Urothelium cell line (cell line): ENCODE measurements around the gene CD164L2.

Experiments used
- DNase-seq: peaks from one replicate; pipeline ENCODE4 v3.0.0; 2011; ENCODE audit warnings: low spot score, mixed read lengths
- FAIRE-seq: peaks from 2 replicates; lab custom pipeline; 2011; peaks lifted over from hg19 to GRCh38; lab: Jason Lieb, UNC

The CD164L2 gene

DNA sequence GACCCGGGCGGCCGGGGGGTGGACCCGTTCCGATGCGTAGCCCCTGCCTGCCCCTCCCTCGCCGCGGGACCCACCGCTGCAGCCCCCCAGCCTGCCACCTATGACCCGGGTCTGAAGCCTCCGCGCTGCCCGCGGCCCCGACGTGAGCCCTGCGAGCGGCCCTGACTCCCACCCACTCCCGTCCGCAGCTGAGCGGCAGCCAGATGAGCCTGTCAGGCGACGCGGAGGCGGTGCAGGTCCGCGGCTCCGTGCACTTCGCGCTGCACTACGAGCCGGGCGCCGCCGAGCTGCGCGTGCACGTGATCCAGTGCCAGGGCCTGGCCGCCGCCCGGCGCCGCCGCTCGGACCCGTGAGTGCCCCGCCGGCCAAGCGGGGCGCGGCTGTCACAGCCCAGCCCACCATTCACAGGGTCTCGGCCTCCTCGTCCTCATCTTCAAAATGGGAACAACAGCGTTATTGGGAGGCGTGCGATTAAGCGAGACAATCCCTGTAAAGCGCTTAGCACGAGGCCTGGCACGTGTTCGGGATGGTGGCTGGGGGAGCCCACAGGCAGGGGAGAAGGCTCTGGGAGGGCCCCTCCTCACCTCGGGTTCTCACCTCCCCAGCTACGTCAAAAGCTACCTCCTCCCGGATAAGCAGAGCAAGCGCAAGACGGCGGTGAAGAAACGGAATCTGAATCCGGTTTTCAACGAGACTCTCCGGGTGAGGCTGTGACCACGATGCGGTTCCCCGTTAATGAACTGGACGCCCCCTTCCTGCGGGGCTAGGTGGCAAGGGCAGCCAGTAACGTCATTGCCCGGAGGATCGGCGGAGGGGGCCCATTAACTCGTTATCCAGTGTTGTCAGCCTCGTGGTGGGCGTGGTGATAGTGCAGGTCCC, 33.1 kb downstream of the CD164L2 start:
- DNase-seq (no peak), FAIRE-seq (no peak)

- DNase-seq (no peak), FAIRE-seq (no peak)
Observed at GRCh38 chr1:27348861-27349783, 34.0 kb downstream of the CD164L2 start.

GRCh38 chr1:27346991-27347624, 36.0 kb downstream of the CD164L2 start:
- DNase-seq (peak; percentile 54), FAIRE-seq (peak; percentile 53)

DNA sequence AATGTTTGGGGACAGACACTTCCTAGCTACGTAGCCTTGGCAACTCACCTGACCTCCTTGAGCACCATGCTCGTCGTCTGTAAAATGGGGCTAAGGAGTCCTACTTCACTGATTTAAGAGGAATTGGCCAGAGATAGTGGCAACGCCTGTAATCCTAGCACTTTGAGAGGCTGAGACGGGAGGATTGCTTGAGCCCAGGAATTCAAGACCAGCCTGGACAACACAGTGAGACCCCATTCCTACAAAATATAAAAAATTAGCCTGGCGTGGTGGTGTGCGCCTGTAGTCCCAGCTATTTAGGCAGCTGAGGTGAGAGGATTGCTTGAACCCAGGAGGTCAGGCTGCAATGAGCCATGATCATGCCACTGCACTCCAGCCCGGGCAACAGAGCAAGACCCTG, 36.8 kb downstream of the CD164L2 start:
- DNase-seq = no peak
- FAIRE-seq = no peak

DNA sequence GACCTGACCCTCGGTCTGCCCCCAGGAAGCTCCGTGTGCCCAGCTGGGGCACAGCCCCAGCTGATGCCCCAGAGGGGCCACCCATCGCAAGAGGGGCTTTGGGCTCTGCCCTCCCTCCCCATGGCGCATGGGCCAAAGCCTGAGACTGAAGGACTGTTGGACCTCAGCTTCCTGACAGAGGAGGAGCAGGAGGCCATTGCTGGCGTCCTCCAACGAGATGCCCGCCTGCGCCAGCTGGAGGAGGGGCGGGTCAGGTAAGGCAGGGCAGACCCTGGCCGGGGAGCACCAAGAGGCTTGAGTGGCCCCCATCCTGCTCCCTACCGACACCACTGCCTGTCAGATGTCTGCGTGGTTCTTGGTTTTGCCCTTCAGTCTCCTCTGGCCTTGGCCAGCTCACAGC, 37.9 kb downstream of the CD164L2 start:
- FAIRE-seq (no peak), DNase-seq (no peak)

- DNase-seq = no peak
- FAIRE-seq = no peak
Observed at GRCh38 chr1:27343639-27344025, 39.5 kb downstream of the CD164L2 start.

DNA sequence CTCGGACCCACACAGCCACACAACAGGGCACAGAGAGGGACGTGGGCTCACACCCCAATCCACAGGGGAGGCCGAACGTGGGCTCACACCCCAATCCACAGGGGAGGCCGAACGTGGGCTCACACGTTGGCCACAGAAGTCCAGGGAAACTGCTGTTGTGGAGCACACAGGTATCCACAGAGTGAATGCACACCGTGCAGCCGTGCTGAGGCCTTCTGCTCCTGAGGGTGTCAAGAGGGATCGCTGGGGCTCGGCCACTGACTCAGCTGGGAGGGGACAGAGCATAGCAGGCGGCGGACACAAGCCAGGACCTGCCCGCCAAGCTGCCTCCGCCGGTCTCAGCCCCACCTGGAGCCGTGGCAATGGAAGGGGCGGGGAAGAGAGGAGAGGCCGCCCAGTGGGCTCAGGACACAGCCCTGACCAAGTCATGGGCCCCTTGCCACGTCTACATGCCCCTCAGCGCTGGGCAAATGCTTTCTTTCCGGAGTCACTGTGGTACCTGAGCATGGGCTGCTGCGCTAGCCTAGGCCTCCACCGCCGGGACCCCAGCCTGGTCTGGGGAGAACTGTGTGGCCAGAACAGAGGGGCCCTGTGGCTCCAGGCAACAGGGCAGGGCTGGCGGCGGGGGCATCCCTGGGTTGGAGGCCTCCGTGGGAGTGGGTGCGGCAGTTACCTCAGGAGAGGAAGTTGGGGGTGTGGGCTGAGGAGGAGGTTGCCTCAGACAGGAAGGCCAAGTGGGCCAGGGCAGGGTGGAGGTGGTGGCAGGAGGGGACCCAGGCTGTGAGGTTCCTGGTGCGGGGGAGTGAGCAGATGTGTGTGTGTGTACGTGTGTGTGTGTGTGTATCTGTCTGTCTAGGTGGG, 40.1 kb downstream of the CD164L2 start:
- FAIRE-seq (no peak), DNase-seq (peak; percentile 70)

GRCh38 chr1:27342391-27342777, 40.7 kb downstream of the CD164L2 start:
- peak; percentile 37 for FAIRE-seq
- no peak for DNase-seq

DNA sequence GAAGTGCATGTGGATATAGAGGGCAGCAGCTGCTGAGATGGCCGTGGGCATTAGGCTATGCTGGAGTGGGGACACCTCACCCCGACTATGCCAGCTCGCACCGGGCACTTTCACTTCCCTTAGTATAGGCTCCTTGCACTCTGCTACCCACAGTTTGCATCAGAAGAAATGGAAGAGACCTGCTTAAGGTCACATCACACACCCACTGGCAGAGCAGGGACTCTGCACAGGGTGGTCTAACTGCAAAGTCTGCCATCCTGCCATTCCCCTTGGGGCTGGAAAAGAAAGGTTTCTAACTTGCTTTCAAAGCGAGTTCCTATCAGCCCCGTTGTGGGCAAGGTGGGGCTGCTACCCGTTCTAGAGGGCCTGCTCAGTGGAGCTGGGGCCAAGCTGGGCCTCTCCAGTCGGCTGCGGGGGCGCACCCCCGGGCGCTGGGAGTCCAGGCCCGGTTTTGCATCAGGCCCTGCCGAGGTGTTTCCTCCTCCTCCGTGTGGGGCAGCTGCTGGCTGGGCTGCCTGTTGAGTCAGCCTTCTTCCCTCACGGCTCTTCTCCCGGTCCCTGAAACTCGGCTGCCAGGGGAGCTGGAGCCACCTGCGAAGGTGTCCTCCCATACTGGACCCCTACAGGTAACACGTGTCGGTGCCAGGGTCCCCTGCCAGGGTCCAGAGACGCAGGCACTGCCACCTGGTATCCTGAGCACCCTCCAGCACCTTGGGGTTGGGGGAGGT, 41.4 kb downstream of the CD164L2 start, which contains the start of gene SYTL1:
Gene SYTL1, plus strand, starts transcription at position 498 of the 728 bp plus-strand sequence. CDS start 3,313 bp downstream, outside the sequence.
- peak; percentile 82 for DNase-seq
- FAIRE-seq = no peak

GRCh38 chr1:27339213-27339612, 43.9 kb downstream of the CD164L2 start:
- FAIRE-seq (no peak), DNase-seq (no peak)

DNA sequence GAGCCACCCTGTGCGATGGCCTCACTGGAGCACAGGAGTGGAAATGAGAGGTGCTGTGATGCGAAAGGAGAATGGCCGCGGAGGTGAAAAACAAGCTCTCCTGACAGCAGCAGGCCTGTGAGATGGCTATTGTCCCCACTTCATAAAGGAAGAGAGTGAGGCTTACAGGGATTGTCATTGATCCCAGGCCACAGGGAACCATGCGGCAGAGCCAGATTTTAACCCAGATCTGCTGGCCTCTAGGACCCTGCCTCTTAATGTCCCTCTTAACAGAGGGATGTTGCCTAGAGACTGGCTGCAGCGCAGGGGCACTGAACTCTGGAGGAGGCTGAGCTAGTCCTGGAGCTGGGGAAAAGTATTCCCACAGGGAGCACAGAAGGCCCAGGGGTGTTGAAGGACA, 44.4 kb downstream of the CD164L2 start:
- FAIRE-seq = no peak

DNA sequence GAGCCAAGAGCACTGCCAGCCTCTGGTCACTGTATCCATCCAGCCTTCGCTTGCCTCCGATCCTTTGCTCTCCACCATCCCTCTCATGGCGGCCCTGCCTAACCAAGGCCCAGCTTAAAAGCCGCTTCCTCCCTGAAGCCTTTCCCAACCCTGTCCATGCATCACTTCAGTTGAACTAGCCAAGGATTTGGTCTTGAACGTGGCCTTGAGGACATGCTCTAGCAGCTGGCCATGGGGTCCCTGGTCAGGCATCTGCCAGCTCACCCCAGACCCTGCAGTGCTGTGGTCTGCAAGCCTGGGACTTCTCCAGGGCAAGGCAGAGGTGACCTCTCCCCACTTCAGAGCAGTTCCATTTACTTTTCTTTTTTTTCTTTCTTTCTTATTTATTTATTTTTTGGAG, 46.4 kb downstream of the CD164L2 start:
- DNase-seq = no peak
- no peak for FAIRE-seq

More for the DNA sequence above, 44.4 kb downstream of the CD164L2 start:
- no peak for DNase-seq

GRCh38 chr1:27335506-27336422, 47.4 kb downstream of the CD164L2 start:
- FAIRE-seq = no peak
- no peak for DNase-seq

DNA sequence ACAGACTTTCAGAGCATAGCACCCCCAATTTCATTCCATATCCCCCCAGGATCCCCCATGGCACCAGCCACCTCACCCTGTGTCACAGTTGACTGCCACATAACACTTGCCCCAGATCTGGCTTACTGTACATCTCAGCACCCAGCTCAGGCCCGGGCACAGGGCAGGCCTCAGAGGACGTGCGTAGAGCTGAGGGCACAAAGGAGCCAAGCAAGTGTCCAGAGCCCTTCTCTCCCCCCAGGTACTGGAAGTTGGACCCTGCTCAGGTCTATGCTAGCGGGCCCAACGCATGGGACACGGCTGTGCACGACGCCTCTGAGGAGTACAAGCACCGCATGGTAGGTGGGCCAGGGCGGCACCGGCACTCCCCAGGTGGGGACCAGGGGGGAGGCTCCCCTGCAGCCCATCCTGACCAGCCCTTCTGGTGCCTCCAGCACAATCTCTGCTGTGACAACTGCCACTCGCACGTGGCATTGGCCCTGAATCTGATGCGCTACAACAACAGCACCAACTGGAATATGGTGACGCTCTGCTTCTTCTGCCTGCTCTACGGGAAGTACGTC, 49.3 kb downstream of the CD164L2 start:
- DNase-seq (no peak), FAIRE-seq (no peak)

GRCh38 chr1:27332536-27333281, 50.4 kb downstream of the CD164L2 start:
- FAIRE-seq = peak; percentile 84
- DNase-seq = peak; percentile 73

GRCh38 chr1:27331922-27332321, 51.2 kb downstream of the CD164L2 start:
- no peak for FAIRE-seq

DNA sequence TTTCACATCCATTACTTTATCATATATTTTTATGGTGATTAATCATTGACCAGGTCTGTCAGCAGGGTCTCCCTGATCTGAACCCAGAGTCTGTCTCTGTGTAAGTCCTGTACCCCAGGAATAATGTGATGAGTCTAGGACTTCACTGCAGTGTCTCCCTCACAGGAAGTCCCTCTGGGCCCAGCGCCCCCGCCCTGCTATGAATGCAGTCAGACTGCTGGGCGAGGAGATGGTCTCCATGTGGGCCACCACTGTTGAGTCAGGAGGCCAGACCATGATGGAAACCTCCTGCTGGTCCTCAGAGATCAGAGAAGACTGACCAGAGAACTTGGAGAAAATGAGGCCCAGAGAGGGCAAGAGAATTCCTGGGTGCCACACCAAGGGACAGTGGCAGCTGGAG, 51.7 kb downstream of the CD164L2 start:
- FAIRE-seq = no peak
- no peak for DNase-seq

More at GRCh38 chr1:27331922-27332321, 51.2 kb downstream of the CD164L2 start:
- no peak for DNase-seq
